HG03064 (cell line): ENCODE data around the gene PRKAA1.
"Not testable (repeated sequence)": the region's sequence is repeated elsewhere in the genome, so short reads cannot be mapped to it uniquely, and the experiment has no call there.

Experiments
- ATAC-seq: cut with Tn5 transposase; IDR thresholded peaks from one replicate; pipeline ENCODE4 v1.9.1; 2021; ENCODE audit warnings: low read depth; ENCODE audit not compliant: unreplicated experiment

PRKAA1 gene

GRCh38 chr5:40826489-40827187 lies 28.5 kb upstream of the PRKAA1 start:
- no peak for ATAC-seq

- not testable (repeated sequence) for ATAC-seq
Observed at GRCh38 chr5:40825461-40826043, 27.4 kb upstream of the PRKAA1 start.

- ATAC-seq = no peak
Observed at GRCh38 chr5:40823459-40823858, 25.3 kb upstream of the PRKAA1 start.

GRCh38 chr5:40813698-40814281 lies 15.6 kb upstream of the PRKAA1 start:
- no peak for ATAC-seq

- ATAC-seq = no peak
Observed at GRCh38 chr5:40812125-40812524, 14.0 kb upstream of the PRKAA1 start.

GRCh38 chr5:40801771-40802562 lies 3.8 kb upstream of the PRKAA1 start:
- no peak for ATAC-seq

- no peak for ATAC-seq
Observed at GRCh38 chr5:40799258-40799657, 1.1 kb upstream of the PRKAA1 start.

GRCh38 chr5:40798801-40799210 lies 632 bp upstream of the PRKAA1 start:
- no peak for ATAC-seq

GRCh38 chr5:40797273-40798011 lies 732 bp downstream of the PRKAA1 start:
- ATAC-seq = peak; percentile 44

- ATAC-seq = no peak
Observed at GRCh38 chr5:40796487-40796889, 1.7 kb downstream of the PRKAA1 start.

- ATAC-seq = not testable (repeated sequence)
Observed at GRCh38 chr5:40794877-40795276, 3.3 kb downstream of the PRKAA1 start.

- ATAC-seq = not testable (repeated sequence)
Observed at GRCh38 chr5:40794340-40794739, 3.8 kb downstream of the PRKAA1 start.

GRCh38 chr5:40792691-40793090 lies 5.5 kb downstream of the PRKAA1 start:
- ATAC-seq = not testable (repeated sequence)

GRCh38 chr5:40791715-40792139 lies 6.4 kb downstream of the PRKAA1 start:
- ATAC-seq = no peak

GRCh38 chr5:40790947-40791593 lies 7.1 kb downstream of the PRKAA1 start:
- ATAC-seq = no peak

- ATAC-seq = not testable (repeated sequence)
Observed at GRCh38 chr5:40788941-40789340, 9.2 kb downstream of the PRKAA1 start.

- no peak for ATAC-seq
Observed at GRCh38 chr5:40787986-40788385, 10.2 kb downstream of the PRKAA1 start.

- ATAC-seq = not testable (repeated sequence)
Observed at GRCh38 chr5:40786664-40787063, 11.5 kb downstream of the PRKAA1 start.

GRCh38 chr5:40784916-40785315 lies 13.3 kb downstream of the PRKAA1 start:
- no peak for ATAC-seq
